NB4 (cell line): ENCODE measurements around the gene TESK2.

ENCODE experiments used
- DNase-seq: peaks from one replicate; pipeline ENCODE4 v3.0.0; 2010; ENCODE audit warnings: low read depth
- H3K4me3 ChIP-seq: one replicate; pipeline ENCODE4 v1.5.1; 2011; ENCODE audit warnings: mild to moderate bottlenecking, low read depth, low read length, moderate library complexity
- MYC ChIP-seq: IDR thresholded peaks from 2 replicates; pipeline ENCODE4 v1.6.1; 2011; ENCODE audit warnings: low read depth, low read length
- POLR2A ChIP-seq: IDR thresholded peaks from 2 replicates; pipeline ENCODE4 v1.6.1; 2011; ENCODE audit warnings: mild to moderate bottlenecking; ENCODE audit not compliant: insufficient read length; ENCODE audit errors: extremely low read depth
- TF ChIP-seq, protein P1 (sequence below): IDR thresholded peaks from 2 replicates; pipeline ENCODE4 v1.6.1; 2011; ENCODE audit warnings: low read depth, low read length
- TF ChIP-seq, protein P2 (sequence below): IDR thresholded peaks from one replicate; pipeline ENCODE4 v1.5.1; 2012; ENCODE audit warnings: low read depth, low read length

Gene TESK2

DNA sequence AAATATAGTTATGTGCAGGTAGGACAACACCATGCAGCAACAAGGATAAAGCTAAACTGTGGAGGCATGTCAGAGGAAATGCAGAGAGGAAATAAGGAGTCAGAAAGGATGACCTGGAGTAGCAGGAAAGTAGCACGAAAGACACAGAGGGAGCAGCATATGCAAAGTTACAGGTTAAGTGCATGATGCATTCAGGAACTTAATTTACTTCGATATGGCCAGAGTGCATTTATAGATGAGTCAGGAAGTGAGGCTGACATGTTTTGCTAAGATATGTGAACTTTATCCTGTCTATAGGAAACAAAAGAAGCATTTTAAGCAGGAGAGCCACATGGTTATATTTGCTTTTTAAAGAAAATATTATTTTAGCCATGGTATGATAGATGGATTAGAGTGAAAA is 135.3 kb downstream of the TESK2 start:
- no peak overlapping the region for H3K4me3 ChIP-seq
- TF ChIP-seq MYC (no peak), POLR2A (no peak)
- TF ChIP-seq, protein P1, sequence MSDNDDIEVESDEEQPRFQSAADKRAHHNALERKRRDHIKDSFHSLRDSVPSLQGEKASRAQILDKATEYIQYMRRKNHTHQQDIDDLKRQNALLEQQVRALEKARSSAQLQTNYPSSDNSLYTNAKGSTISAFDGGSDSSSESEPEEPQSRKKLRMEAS, result no peak
- TF ChIP-seq, protein P2, sequence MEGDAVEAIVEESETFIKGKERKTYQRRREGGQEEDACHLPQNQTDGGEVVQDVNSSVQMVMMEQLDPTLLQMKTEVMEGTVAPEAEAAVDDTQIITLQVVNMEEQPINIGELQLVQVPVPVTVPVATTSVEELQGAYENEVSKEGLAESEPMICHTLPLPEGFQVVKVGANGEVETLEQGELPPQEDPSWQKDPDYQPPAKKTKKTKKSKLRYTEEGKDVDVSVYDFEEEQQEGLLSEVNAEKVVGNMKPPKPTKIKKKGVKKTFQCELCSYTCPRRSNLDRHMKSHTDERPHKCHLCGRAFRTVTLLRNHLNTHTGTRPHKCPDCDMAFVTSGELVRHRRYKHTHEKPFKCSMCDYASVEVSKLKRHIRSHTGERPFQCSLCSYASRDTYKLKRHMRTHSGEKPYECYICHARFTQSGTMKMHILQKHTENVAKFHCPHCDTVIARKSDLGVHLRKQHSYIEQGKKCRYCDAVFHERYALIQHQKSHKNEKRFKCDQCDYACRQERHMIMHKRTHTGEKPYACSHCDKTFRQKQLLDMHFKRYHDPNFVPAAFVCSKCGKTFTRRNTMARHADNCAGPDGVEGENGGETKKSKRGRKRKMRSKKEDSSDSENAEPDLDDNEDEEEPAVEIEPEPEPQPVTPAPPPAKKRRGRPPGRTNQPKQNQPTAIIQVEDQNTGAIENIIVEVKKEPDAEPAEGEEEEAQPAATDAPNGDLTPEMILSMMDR, result no peak
- DNase-seq, result no peak

DNA sequence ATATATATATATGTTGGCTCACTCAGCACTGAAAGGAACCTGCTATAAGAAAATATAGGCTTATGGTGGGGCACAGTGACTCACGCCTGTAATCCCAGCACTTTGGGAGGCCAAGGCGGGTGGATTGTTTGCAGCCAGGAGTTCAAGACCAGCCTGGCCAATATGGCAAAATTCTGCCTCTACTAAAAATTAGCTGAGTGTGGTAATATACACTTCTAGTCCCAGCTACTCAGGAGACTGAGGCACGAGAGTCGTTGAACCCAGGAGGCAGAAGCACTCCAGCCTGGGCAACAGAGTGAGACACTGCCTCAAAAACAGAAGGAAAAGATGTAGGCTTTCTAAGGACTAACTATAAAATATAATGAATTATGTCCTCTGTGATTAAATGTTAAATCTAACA is 136.1 kb downstream of the TESK2 start:
- TF ChIP-seq POLR2A, result no peak
- no peak for TF ChIP-seq MYC
- TF ChIP-seq, protein P1, result no peak
- TF ChIP-seq, protein P2, result no peak
- no peak overlapping the region for H3K4me3 ChIP-seq
- DNase-seq, result no peak

DNA sequence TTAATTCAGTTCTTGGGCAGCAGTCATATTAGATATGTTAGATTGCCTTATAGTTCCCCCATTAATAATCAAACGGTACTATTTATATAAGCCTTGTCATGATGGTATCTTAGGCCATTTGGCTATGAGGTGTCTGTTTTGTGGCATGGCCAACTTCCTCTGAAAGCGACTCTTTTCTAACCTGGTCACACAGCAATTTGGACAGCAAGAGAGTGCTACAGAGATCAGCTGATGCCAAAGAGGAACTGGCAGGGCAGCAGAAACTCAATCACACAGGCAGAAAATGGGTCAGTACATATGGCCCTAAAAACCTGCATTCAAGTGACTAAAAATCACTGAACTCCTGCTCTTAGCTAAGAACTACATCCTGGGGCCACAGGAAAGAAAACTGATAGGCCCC is 137.3 kb downstream of the TESK2 start:
- DNase-seq, result no peak
- H3K4me3 ChIP-seq, result no peak overlapping the region
- TF ChIP-seq MYC (no peak), POLR2A (no peak)
- TF ChIP-seq, protein P1, result no peak
- TF ChIP-seq, protein P2, result no peak

DNA sequence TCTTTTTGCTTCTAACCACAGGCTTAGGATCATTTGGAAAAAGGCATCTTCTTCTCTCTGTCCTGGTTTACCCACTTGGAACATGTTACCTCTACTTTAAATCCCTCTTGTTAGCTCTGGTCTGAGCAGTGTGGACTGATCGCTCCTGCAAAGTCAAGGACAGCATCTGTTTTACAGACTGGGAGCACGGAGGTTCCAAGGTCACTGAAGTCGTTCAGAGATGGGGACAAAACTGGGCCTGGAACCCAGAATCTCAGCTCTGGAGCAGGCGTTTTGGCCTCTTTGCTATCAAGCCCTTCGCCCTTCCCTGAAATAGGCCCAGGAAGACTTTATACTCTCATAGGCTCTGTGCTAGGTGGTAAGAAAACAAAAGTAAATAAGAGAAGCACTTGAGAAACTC is 139.5 kb downstream of the TESK2 start:
- H3K4me3 ChIP-seq, result no peak overlapping the region
- TF ChIP-seq, protein P1, result no peak
- DNase-seq, result no peak

DNA sequence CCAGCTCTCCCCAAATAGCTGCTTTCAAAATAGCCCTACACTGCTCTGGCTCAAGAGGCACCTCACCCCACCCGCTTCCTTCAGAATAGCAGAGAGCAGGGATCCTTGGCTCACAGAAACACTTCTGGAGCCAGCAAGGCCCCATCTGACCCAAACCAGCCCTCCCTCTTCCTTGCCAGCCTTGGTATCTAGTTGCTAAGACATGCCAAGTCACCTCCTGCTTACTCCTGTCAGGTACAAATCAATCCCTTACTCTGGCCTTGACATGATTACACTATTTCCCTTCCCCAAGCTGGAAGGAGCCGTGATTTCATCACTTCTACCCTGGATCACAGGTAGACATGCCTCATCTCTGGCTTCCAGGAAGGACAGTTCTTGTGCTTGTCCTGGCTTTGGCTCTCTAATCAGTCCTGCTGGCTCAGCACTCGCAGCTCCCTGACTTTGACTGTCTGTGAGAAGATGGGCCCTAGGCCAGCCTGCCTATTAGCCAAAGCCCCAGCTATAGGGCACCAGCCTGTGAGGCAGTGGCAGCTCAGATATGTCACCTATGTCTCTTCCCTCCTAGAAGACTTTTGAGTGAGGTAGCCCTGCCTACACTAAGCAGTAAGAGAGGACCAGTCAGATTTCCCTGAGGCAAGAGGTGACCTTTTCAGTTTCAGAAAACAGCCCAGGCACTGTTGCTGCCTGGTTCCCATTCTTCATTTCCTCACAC is 141.8 kb downstream of the TESK2 start:
- no peak for DNase-seq
- no peak overlapping the region for H3K4me3 ChIP-seq
- no peak for TF ChIP-seq MYC
- TF ChIP-seq, protein P1, result no peak
- TF ChIP-seq, protein P2, result no peak
- no peak for TF ChIP-seq POLR2A

DNA sequence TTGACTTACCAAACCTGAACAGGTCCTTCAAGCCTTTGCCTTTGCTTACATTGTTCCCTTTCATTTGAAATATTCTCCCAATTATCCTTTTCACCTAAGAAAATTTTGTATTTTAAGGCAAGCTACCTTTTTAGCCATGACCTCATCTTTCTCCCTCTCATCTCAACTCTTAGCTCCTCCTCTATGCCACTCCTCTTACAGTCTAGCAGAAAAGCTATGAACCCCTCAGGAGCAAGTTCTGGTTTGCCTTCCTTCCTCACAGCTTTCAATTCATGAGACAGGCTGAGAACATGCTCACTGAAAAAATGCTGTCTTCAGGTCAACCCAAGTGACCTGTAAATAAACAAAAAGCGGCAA is 142.4 kb downstream of the TESK2 start:
- DNase-seq, result no peak
- H3K4me3 ChIP-seq, result no peak overlapping the region
- TF ChIP-seq MYC, result no peak
- TF ChIP-seq, protein P1, result no peak
- no peak for TF ChIP-seq POLR2A
- TF ChIP-seq, protein P2, result no peak
